ENCODE data around the gene ZNF319.

Gene ZNF319

DNA sequence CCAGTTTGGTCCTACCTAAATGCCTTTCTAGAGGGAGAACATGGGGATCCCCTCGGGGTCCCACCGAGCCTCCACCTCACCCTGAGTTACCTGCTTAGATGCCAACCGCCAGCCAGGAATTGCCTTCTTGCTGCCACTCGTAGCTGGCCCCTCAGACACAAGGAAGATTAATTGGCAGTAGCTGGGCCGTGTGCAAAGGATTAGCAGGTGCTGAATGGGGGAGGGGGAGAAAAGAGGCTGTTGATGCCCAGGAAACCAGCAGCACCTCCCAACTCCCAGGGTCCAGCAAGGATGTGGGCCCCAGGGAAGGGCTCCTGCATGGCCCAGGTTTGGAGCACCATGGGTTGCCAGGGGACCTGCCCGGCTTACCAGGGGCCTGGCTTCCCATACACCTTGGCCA is 29.5 kb downstream of the ZNF319 start, which contains the start of gene CNGB1:
Gene CNGB1 (minus strand): TSS at position 159 of the 400 bp plus-strand sequence. CDS start 3,842 bp downstream, outside the sequence.
- no peak for DNase-seq

DNA sequence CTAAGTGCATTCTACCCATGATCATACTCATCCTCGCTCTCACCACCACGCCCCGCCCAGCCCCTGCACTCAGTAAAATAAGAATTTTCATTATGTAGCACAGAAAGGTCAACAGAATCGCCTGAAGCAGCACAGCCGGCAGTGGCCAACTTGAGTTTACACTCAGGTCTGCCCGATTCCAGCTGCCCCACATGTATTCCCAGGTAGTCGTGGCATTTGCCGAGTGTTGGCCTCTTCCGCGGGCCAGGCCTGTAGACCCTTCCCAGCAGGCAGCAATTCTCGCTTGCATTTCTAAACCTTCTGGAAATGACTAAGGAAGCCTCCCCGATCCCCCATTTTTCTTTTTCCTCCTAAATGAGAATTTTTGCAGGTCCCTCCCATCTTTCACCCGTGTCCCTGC is 30.2 kb downstream of the ZNF319 start:
- no peak for DNase-seq

GRCh38 chr16:57969451-57970123 is 30.9 kb downstream of the ZNF319 start:
- no peak for DNase-seq

DNA sequence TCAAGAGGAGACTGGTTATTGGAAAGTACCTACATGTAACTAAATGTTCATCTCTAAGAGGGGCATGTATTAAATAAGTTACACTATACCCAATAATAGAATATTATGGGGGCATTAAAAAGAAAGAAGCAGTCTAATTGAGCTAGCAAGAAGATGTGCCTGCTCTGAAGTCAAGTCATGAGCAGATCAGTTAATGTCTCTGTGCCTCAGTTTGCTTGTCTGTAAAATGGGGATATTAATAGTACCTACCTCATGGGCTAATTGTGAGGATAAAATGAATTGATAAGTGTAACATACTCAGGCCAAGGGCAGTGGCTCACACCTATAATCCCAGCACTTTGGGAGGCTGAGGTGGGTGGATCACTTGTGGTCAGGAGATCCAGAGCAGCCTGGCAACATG is 32.6 kb downstream of the ZNF319 start:
- no peak for DNase-seq

GRCh38 chr16:57966986-57967385 is 33.5 kb downstream of the ZNF319 start:
- no peak for DNase-seq

GRCh38 chr16:57966204-57966771 is 34.2 kb downstream of the ZNF319 start:
- DNase-seq = no peak

GRCh38 chr16:57964157-57964700 is 36.2 kb downstream of the ZNF319 start:
- no peak for DNase-seq

DNA sequence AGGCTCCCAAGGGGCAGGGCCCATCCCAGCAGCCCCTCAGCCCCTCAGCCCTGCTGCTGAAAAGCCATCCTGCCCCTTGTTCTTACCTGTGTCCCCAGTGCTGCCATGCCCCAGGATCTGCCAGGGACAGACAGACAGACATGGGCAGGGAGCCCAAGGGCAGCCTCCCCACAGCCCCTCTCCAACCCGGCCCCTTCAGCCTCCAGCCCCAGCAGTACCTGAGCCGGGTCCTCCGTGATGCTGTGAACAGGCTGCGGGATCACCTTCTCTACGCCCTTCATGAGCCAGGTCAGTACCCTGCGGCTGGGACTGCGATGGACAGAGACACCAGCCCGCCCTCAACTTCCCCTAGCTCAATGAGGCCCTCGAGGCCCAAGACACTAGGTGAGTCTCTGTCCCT is 37.7 kb downstream of the ZNF319 start:
- DNase-seq = no peak

DNA sequence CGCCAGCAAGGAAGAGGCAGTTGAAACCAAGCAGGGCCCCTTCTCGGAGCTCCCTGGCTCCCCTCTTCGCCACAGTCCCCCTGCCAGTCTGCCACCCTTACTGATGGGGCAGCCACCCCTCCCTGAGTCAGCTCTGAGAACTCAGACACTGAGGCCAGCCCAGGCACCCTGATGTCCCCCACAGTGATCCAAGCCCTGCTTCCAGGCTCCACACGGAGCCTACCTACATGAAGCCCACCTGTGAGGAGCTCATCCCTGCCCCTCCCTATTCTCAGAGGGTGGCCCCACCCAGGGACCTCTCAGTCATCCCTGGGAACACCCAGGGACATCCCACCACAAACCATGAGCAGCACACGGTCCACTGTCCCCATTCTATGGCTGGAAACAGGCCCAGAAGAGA is 38.4 kb downstream of the ZNF319 start:
- DNase-seq = no peak

GRCh38 chr16:57961538-57961937 is 38.9 kb downstream of the ZNF319 start:
- DNase-seq = no peak

DNA sequence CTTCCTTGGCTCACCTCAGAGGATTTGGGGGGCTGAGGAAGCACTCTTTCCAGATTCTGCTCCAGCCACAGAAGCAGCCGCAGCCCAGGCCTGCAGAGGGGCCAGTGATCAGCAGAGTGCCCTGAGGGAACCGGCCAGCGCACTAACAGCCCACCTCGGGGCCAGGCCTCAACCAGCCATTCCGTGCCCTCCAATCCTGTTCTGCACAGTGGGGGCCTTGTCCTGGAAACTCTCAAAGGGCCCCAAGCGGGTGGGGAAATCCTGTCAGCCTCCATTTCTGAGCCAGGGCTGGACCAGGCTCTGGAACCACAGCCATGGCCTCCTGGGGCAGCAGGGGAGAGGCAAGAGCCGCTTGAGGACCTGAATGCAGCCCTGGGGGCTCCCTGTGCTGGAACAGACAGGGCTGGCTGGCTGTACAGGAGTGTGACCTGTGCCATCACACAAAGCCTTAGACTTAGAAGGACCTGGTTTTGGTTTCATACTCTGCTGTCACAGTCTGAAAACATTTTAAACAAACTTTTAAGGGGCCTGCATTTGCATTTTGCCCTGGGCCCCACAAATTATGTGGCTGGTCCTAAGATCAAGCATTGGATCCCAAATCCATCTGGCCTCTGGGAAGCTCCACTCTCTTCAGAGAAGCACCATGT is 39.5 kb downstream of the ZNF319 start:
- DNase-seq = no peak

DNA sequence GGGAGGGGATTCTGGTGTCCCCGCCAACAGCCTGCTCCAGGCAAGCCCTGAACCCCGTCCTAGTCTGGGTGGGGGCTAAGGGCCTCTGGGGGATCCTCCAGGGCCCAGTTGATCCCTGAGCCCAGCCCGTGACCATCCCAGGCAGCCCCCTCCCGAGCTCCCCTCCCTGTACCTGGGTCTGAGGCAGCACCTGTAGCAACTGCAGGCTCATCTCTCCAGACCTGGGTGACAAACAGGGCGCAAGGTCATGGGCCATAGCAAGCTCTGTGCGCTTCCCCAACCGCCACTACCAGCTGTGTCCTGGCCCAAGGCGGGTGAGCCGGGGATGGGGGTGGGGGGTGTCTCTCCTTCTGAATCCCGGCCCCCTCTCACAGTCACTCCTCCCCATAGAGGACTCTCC is 40.2 kb downstream of the ZNF319 start:
- DNase-seq = no peak

- DNase-seq = no peak
Measured at GRCh38 chr16:57959804-57960203, 40.7 kb downstream of the ZNF319 start.

GRCh38 chr16:57959121-57959520 is 41.4 kb downstream of the ZNF319 start:
- no peak for DNase-seq

- DNase-seq = no peak
Measured at GRCh38 chr16:57958544-57958943, 41.9 kb downstream of the ZNF319 start.

DNA sequence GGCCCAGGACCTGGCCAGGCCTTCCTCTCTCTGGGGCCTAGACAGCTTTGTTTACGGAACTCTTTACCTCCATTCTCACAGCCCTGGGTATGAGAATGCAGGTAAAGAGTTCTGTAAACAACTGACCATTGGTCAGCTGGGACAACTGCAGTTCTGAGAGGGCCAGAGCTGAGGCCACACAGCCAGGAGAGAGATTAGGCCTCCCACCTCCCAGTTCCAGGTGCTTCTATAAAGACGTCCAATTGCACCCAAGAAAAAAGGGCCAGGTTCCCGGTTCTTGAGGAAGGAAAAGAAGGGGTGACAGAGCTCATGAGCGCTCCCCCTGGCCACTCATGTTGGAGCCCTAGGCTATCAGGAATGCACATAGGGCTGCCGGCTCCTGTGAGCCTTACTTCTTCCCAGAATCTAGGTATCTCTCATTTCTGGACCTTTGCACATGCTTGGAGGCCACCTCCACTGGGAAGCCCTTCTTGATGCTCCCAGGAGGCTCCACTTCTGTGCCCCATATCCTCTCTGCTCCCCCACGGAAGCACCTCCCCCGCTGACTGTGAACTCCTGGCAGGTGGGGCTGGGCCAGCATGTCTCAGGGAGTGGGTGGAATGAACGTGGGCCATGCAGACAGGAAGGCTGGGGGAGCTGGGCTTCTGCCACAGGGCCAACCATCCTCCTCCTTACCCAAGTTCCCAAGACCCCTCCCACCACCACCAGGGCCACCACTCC is 42.6 kb downstream of the ZNF319 start:
- DNase-seq = no peak

GRCh38 chr16:57956924-57957672 is 43.4 kb downstream of the ZNF319 start:
- no peak for DNase-seq

DNA sequence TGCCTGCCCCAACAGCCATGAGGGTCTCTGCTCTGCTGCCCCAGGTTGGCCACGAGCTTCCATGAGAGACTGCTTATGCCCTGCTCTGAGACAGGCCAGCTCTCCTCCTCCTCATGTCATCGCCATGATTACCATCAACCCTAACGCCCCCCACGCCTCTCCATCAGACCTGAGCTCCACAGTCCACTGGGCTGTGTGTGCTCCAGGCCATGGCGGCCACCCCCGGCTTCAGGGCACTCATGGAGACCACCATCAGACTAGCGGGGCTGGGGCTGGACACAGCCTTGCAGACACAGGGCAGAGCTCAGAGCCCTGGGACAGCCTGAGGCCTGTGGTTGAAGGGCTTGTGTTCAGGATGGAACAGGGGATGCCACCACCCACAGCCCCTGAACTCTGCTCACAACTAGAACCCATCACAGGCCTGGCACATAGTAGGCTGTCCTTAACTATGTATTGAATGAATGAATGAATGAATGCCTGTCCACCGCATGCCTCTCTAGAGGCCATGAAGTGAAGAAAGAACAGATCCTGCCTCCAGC is 44.1 kb downstream of the ZNF319 start:
- no peak for DNase-seq

DNA sequence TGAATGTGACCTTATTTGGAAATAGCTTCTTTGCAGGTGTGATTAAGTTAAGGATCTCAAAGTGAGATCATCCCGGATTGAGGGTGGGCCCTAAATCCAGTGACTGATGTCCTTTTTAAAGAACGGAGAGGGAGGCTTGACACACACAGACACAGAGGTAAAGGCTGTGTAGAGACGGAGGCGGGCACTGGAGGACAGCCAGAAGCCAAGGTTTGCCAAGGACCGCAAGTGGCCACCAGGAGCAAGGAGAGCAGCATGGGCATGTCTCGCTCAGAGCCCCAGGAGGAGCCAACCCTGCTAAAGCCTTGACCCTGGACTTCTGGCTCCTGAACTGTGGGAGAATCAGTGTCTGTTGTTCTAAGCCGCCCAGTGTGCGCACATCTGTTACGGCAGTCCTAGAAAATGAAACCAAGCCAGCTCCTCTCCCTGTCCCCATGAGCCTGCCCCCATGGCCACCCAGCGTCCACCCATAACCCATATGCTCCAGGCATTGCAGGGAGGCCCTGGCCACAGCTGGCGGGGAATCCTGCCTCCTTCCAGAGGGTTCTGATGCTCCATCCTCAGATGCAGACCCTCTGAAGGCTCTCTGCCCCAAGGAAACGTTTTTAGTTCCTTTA is 44.8 kb downstream of the ZNF319 start:
- DNase-seq = no peak

DNA sequence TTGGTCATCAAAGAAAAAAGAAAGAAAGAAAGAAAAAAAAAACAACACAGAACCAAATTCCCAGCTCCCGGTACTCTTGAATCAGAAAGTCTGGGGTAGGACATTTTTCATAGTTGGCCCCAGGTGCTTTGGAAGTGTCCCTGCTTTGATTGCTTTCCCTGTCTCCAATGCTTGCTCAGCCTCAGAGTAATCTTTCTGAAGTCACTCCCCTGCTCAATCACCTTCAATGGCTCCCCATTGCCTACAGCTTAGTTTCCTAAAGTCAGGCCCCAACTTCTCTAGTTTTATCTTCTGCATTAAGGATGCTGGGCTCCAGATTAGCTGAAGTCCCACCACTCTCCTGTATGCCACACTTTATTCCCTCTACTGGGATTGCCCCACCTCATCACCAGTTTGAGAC is 46.6 kb downstream of the ZNF319 start:
- no peak for DNase-seq

DNA sequence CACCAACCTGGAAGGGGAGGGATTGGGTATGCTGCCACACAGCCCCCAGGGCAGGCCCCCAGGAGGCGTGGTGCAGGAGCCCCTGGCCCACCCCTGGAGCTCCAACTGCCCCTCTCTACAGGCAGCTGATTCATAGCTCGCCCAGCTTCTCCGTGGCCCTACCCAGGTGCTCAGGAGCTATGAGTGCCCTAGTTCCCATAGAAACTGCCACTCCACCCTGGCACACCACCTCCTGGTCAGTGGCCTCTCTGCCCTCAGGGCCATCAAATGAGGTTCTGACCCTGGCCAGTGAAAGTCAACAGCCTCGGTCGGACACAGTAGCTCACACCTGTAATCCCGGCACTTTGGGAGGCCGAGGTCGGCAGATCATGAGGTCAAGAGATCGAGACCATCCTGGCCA is 47.6 kb downstream of the ZNF319 start:
- DNase-seq = no peak

All from NCI-H1092 (cell line).